ENCODE results near the gene AQP12A. TPM values are rescaled to one million over a fixed set of nuclear protein-coding genes. Genes with fewer than 3 reads are reported as not detected.

Gene AQP12A
- total and polyA plus RNA-seq, 2 experiments from 2014 or later, result not detected

GRCh38 chr2:240702640-240703011, 11.0 kb downstream of the AQP12A start (continued):
- TF ChIP-seq CTCF (conservative IDR thresholded peaks at IDR 0.05; ENCODE audit: low read depth in 2 of 2), result no peak
- no peak for TF ChIP-seq ZNF114 (CRISPR knock-in tag; IDR thresholded peaks at IDR 0.05)
- TF ChIP-seq REST (IDR thresholded peaks at IDR 0.05; ENCODE audit: unreplicated experiment), result no peak
- no peak for TF ChIP-seq EZH2phosphoT487 (IDR thresholded peaks at IDR 0.05; ENCODE audit: unreplicated experiment)

- Histone ChIP-seq H3K27ac (ENCODE audit: low read depth) (no peak overlapping the region), H4K20me1 (replicated peaks; ENCODE audit: insufficient read depth) (no peaks in the 10 kb centered on the region; the same call in 1 of the 2 replicates), H3K36me3 (ENCODE audit: insufficient read depth) (no peaks in the 10 kb centered on the region), H3K4me1 (ENCODE audit: insufficient read depth) (no peaks in the 10 kb centered on the region), H3F3A (replicated peaks; ENCODE audit: low read depth) (no peaks in the 10 kb centered on the region), H2AFZ (no peak overlapping the region), H3K4me2 (no peak overlapping the region), H3K27me3 (ENCODE audit: insufficient read depth) (no peaks in the 10 kb centered on the region), H3K79me2 (replicated peaks; ENCODE audit: insufficient read depth) (no peaks in the 10 kb centered on the region), H3K9me2 (ENCODE audit: insufficient read depth) (no peaks in the 10 kb centered on the region), H3K4me3 (no peak overlapping the region)
- Mint-ChIP-seq H3K4me3 (no peak overlapping the region), H3K27ac (peak overlapping the region; percentile 27; the same call in 1 of the 2 replicates), H3K27me3 (ENCODE audit: insufficient read depth, low read depth, poor library complexity) (peaks cover 10% of the 10 kb centered on the region), H3K36me3 (ENCODE audit: low read depth) (no peaks in the 10 kb centered on the region), H3K9me3 (no peaks in the 10 kb centered on the region), H3K4me1 (peaks cover 3% of the 10 kb centered on the region; the same call in 1 of the 3 replicates)
- no peak for DNase-seq (ENCODE audit: low spot score)
- ATAC-seq, result no peak
- TF ChIP-seq STAT1 (IDR thresholded peaks at IDR 0.05; ENCODE audit: unreplicated experiment), result no peak
- TF ChIP-seq ZNF331 (CRISPR knock-in tag; IDR thresholded peaks at IDR 0.05; ENCODE audit: low read depth), result no peak
- TF ChIP-seq JUNB (IDR thresholded peaks at IDR 0.05; ENCODE audit: unreplicated experiment), result no peak
- TF ChIP-seq POLR2AphosphoS5 (IDR thresholded peaks at IDR 0.05; ENCODE audit: low read depth), result no peak
- TF ChIP-seq CTCF (conservative IDR thresholded peaks at IDR 0.05; ENCODE audit: low read depth in 2 of 2), result no peak
- TF ChIP-seq ETS1 (IDR thresholded peaks at IDR 0.05), result no peak
- no peak for TF ChIP-seq EZH2phosphoT487 (IDR thresholded peaks at IDR 0.05; ENCODE audit: unreplicated experiment)
- TF ChIP-seq EZH2 (IDR thresholded peaks at IDR 0.05; ENCODE audit: low read depth, unreplicated experiment), result no peak
- TF ChIP-seq ZNF114 (CRISPR knock-in tag; IDR thresholded peaks at IDR 0.05), result no peak
- no peak for TF ChIP-seq CREB1 (CRISPR knock-in tag; IDR thresholded peaks at IDR 0.05; ENCODE audit: low read depth)
- TF ChIP-seq NANOG (IDR thresholded peaks at IDR 0.05; ENCODE audit: borderline replicate concordance), result no peak
Measured at GRCh38 chr2:240703417-240704341, 12.0 kb downstream of the AQP12A start.
